Measurements from ENCODE around the gene PEF1.

PEF1 gene

GRCh38 chr1:31663622-31664452 lies 19.2 kb upstream of the PEF1 start:
- H3K36me3 ChIP-seq, result no peaks in the 10 kb centered on the region

GRCh38 chr1:31662463-31662862 lies 17.8 kb upstream of the PEF1 start:
- Histone ChIP-seq H3K27ac (no peak overlapping the region), H3K9me3 (no peaks in the 10 kb centered on the region), H3K4me3 (ENCODE audit: low read depth in 1 of 2, low read length in 1 of 2) (no peak overlapping the region), H3K4me1 (ENCODE audit: control insufficient read depth in 1 of 2, insufficient read depth in 1 of 2, low read depth in 1 of 2, low read length in 1 of 2) (peaks cover 46 to 53% of the 10 kb centered on the region in 2 experiments), H3K36me3 (no peaks in the 10 kb centered on the region), H3K27me3 (no peaks in the 10 kb centered on the region)
- TF ChIP-seq CTCF (IDR thresholded peaks at IDR 0.05), result no peak

More at GRCh38 chr1:31663622-31664452, 19.2 kb upstream of the PEF1 start:
- no peaks in the 10 kb centered on the region for H3K9me3 ChIP-seq
- TF ChIP-seq CTCF (IDR thresholded peaks at IDR 0.05), result peak; percentile 82
- no peak overlapping the region for H3K27ac ChIP-seq
- no peak overlapping the region for H3K4me3 ChIP-seq (ENCODE audit: low read depth in 1 of 2, low read length in 1 of 2)
- H3K27me3 ChIP-seq, result peaks cover 11% of the 10 kb centered on the region
- peaks cover 32 to 40% of the 10 kb centered on the region in 2 experiments for H3K4me1 ChIP-seq (ENCODE audit: control insufficient read depth in 1 of 2, insufficient read depth in 1 of 2, low read depth in 1 of 2, low read length in 1 of 2)

- TF ChIP-seq CTCF (IDR thresholded peaks at IDR 0.05), result no peak
- no peaks in the 10 kb centered on the region for H3K9me3 ChIP-seq
- H3K4me1 ChIP-seq (ENCODE audit: control insufficient read depth in 1 of 2, insufficient read depth in 1 of 2, low read depth in 1 of 2, low read length in 1 of 2), result peaks cover 52 to 59% of the 10 kb centered on the region in 2 experiments
- no peak overlapping the region for H3K27ac ChIP-seq
- H3K36me3 ChIP-seq, result no peaks in the 10 kb centered on the region
- H3K4me3 ChIP-seq (ENCODE audit: low read depth in 1 of 2, low read length in 1 of 2), result no peak overlapping the region
- H3K27me3 ChIP-seq, result no peaks in the 10 kb centered on the region
Measured at GRCh38 chr1:31661856-31662255, 17.2 kb upstream of the PEF1 start.

GRCh38 chr1:31660871-31661455 lies 16.3 kb upstream of the PEF1 start:
- H3K4me3 ChIP-seq (ENCODE audit: low read depth in 1 of 2, low read length in 1 of 2), result no peak overlapping the region
- no peaks in the 10 kb centered on the region for H3K27me3 ChIP-seq
- no peaks in the 10 kb centered on the region for H3K36me3 ChIP-seq
- peak overlapping the region; percentile 51 for H3K27ac ChIP-seq
- H3K4me1 ChIP-seq (ENCODE audit: control insufficient read depth in 1 of 2, insufficient read depth in 1 of 2, low read depth in 1 of 2, low read length in 1 of 2), result peaks cover 61 to 68% of the 10 kb centered on the region in 2 experiments
- H3K9me3 ChIP-seq, result no peaks in the 10 kb centered on the region
- no peak for TF ChIP-seq CTCF (IDR thresholded peaks at IDR 0.05)

- Histone ChIP-seq H3K9me3 (no peaks in the 10 kb centered on the region), H3K4me1 (ENCODE audit: control insufficient read depth in 1 of 2, insufficient read depth in 1 of 2, low read depth in 1 of 2, low read length in 1 of 2) (peaks cover 67 to 79% of the 10 kb centered on the region in 2 experiments), H3K4me3 (ENCODE audit: low read depth in 1 of 2, low read length in 1 of 2) (no peak overlapping the region), H3K27me3 (no peaks in the 10 kb centered on the region), H3K27ac (peak overlapping the region; percentile 79), H3K36me3 (no peaks in the 10 kb centered on the region)
- no peak for TF ChIP-seq CTCF (IDR thresholded peaks at IDR 0.05)
Measured at GRCh38 chr1:31659889-31660288, 15.2 kb upstream of the PEF1 start.
